HL-60/S4 (cell line): ENCODE results near the gene COG6.

Experiments
- in situ Hi-C: fragments of 300-500 bp; cut with MboI; formaldehyde crosslinking; loops from 2 replicates; pipeline ENCODE4 v1.14.3; 2022; ENCODE audit warnings: low sequenced_read_pairs

Gene COG6

GRCh38 chr13:39766464-39767158 lies 111.1 kb downstream of the COG6 start:
- in situ Hi-C loops = no loop called here

GRCh38 chr13:39767791-39768517 lies 112.5 kb downstream of the COG6 start:
- in situ Hi-C loops = no loop called here

DNA sequence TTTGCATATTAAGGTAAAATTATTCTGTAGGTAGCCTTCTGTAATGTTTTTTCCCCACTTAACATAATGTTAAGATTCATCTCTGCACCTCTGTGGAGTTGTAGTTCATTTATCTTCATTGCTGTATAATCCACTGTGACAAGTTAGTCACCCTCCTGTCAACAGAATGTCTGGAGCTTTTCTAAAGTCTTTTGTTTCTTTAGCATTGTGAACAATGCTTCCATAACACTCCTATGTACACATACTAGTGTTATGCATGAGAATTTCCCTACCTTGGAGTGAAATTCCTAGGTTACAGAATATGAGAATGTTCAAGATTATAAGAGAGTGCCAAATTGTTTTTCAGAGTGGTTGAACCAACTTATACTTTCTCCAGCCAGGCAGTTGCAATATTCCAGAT lies 113.5 kb downstream of the COG6 start:
- in situ Hi-C loops = no loop called here

GRCh38 chr13:39770221-39771090 lies 115.0 kb downstream of the COG6 start:
- in situ Hi-C loops = no loop called here

- in situ Hi-C loops = no loop called here
These were observed 118.4 kb downstream of the COG6 start for GRCh38 chr13:39773833-39774232.

GRCh38 chr13:39776439-39776838 lies 121.0 kb downstream of the COG6 start:
- in situ Hi-C loops = no loop called here

GRCh38 chr13:39777021-39777420 lies 121.6 kb downstream of the COG6 start:
- in situ Hi-C loops = no loop called here

DNA sequence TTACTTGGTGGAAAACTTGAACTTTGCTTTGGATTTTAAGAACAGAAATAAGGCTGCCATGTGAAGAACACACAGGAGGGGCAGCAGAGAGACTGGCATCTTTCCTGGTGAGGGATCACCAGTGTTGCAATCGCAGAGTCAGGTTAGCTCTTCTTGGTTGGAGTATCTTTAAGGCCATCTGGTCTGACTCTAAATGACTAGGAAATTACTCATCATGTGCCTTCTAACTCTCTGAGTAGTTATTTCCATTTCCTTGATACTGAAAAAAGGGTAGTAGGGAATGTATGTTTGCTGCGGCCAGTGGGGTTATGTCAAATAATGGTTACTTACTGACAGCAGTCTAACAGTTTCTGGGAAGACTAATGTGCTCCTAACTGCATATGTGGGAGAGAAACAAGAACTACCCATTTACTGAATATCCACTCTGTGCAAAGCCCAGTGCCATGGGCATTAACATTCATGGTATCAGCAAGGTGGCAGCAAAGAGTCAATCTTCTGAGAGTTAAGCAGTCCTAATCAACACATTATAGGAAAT lies 122.1 kb downstream of the COG6 start:
- in situ Hi-C loops = no loop called here

DNA sequence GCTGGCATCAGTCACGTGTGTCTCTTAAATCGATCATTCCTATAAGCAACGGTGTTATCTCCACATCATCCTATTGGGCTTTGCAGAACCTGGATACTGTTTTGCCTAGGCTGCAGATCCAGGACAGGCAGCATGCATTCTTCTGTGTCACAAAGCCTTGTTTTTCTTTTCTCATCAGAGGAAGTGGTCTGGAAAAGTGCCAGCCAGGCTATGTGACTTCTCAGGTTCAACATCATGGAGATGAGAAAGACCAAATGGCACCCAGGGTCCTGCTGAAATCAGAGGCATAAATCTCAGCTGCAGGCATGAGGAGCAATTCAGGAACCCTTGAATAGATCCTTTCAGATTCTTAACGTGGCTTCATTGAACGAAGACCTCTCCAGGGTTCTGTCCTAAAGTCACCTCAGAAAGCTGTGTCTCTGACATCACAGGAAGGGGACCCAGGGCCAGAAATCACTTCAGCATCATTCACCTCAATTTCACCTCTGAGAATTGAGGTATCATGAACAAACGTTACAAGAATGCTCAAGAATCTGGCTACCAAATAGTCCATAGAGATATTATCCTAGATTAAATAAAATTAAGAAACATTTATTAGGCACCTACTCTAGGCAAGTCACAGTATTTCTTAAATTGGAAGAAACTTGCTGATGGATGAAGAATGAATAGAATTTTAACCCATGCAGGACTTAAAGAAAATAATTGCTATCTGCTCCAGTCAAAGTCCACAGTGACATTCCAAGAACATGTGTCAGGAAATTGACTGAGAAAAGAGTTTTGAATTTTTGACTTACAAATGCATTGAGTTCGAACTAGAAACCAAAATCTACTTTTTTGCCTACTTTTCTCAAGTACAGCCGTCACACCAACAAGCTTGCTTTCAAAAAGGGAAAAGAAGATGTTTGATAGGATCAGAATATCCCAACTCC lies 124.1 kb downstream of the COG6 start:
- in situ Hi-C loops = no loop called here

DNA sequence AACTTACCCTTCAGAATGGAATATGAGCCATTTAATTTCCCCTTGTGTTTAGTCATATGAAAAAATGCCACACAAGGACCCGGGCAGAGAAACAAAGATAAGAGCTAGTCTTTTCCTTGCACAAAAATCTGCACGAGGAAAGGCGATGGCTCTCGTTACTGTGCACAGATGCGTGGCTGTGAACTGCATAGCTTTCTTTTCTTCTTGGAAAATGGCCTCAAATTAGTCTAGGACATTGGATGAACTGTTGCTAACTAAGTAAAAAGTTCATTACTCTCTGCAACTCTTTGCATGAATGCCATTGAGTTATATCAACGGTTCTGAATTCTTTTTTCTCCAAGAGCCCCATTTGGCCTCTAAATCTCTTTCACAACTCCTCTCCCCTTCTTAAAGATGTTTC lies 125.2 kb downstream of the COG6 start:
- in situ Hi-C loops = no loop called here

GRCh38 chr13:39781381-39781780 lies 125.9 kb downstream of the COG6 start:
- in situ Hi-C loops = no loop called here

DNA sequence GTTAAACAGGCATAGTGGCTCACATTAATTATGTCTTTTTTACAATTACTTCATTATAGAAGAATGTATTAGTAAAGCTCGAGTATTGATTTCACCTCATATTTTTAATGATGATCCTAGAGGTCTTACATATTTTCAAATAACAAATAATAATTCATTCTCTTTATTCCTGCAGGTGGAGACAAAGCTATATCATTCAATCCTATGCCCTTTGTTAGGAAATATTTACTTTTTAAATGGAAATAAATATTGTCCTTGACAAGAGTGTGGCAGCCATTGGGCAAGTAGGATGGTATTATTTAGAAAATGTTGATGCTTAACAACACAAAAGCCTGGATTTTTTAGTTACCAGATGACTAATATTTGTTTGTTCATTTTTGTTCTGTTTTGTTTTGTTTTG lies 127.6 kb downstream of the COG6 start:
- in situ Hi-C loops = no loop called here

DNA sequence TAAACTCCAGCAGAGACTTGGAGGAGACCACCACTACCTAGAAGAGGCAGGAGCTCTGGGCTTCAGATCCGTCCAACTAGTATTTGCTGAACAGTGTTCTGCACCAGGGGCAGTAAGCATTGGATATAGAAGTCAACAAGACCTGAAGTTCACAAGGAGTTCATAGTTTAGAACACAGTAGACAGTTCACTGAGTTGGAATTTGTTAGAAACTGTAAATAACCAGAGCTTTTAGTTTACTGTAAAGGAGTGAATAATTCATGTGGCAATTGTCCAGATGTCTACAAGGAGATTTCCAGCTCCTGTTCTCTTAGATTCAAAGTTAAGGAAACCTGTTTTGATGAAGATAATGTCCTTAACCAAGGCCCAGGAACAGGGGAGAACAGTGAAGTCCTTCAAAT lies 128.9 kb downstream of the COG6 start:
- in situ Hi-C loops = no loop called here

- in situ Hi-C loops = no loop called here
These were observed 130.6 kb downstream of the COG6 start for GRCh38 chr13:39786091-39786490.

DNA sequence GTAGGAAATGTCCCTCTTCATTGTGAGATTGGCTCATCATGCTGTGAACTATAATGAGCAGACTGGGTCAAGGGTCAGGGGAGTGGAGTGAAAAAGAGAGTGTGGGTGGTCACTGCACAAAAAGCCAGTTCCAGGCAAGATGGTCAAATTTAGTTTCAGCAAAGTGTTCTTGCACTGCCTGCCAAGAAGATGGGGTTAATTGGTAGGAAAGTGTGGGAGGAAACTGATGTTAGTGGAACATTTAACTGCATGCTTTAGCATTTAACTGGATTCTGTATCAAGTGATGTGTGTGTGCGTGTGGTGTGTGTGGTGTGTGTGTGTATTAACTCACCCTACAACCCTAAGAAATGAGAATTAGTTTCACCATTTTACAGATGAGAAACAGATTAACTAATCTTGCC lies 131.6 kb downstream of the COG6 start:
- in situ Hi-C loops = no loop called here

DNA sequence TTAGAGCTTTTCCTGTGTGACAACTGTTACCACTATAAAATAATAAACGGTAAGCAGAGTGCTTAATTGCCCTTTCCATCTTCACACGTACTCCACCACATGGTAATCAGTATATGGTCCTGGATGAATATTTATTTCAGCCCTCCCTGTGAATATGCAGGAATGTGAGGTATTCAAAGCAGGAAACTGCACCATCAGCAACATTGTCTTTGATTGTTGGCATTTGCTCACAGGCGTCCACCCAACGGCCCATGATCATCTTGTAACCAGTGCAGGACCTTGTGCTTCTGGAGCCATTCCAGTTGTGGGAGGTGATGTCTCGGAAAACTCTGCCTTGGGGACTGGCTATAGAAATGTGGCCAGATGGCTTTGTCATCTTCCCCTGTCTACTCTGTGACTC lies 132.6 kb downstream of the COG6 start:
- in situ Hi-C loops = no loop called here

DNA sequence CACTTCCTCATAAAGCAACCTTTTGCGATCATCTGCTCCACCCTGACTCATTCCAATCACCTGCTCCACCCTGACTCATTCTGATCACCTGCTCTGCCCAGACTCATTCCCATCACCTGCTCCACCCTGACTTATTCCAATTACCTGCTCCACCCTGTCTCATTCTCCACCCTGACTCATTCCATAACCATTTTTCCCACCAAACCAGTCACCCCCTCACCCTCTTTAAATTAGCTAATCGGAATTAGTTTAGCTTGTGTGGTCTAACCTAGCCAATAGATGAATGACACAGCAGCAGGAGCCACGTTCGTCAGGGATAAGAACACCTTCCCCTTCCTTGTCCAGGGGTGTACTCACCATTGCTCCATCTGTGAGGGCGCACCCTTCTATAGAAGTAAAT lies 134.0 kb downstream of the COG6 start:
- in situ Hi-C loops = no loop called here
